HK-2 (cell line): ENCODE data around the gene NDUFS8.

Source experiments
- DNase-seq: peaks from one replicate; pipeline ENCODE4 v3.0.0-alpha.2; 2018; ENCODE audit not compliant: unreplicated experiment

The NDUFS8 gene

DNA sequence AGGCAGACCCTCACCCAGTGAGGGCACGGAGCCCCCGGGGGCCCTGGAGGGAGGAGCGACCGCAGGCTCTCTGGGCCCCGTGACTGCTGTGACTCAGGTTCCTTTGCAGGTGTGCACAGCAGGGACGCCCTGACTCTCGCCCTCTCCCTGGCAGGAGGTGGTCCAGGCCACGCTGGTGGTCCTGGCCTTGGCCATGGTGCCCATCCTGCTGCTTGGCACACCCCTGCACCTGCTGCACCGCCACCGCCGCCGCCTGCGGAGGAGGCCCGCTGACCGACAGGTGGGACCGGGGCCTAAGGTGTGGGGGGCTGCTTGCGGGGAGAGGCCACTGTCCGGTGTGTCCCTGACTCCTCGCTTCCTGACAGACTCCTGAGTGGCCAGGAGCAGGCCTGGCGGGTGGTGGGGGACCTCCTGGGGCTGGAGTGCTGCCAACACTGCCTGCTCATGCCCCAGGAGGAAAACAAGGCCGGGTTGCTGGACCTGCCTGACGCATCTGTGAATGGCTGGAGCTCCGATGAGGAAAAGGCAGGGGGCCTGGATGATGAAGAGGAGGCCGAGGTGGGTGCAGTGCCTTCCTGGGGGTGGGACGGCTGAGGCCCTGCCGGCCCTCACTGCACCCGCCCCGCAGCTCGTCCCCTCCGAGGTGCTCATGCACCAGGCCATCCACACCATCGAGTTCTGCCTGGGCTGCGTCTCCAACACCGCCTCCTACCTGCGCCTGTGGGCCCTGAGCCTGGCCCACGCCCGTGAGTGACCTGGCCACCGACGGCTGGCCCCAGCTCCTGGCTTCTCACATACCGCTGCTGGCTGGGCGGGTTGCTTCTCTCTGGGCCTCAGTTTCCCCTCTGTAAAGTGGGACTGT, 19.3 kb downstream of the NDUFS8 start:
- no peak for DNase-seq

DNA sequence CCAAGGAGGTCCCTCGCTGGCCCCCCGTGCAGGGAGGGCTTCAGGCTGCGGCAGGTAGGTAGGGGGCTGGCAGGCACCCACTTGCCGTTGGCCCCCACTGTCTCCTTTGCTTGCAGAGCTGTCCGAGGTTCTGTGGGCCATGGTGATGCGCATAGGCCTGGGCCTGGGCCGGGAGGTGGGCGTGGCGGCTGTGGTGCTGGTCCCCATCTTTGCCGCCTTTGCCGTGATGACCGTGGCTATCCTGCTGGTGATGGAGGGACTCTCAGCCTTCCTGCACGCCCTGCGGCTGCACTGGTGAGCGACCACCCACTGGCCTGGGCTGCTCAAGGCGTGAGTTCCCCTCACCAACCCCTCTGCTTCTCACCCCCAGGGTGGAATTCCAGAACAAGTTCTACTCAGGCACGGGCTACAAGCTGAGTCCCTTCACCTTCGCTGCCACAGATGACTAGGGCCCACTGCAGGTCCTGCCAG, 19.9 kb downstream of the NDUFS8 start:
- no peak for DNase-seq

- no peak for DNase-seq
Measured at GRCh38 chr11:68051191-68052136, 21.0 kb downstream of the NDUFS8 start.

DNA sequence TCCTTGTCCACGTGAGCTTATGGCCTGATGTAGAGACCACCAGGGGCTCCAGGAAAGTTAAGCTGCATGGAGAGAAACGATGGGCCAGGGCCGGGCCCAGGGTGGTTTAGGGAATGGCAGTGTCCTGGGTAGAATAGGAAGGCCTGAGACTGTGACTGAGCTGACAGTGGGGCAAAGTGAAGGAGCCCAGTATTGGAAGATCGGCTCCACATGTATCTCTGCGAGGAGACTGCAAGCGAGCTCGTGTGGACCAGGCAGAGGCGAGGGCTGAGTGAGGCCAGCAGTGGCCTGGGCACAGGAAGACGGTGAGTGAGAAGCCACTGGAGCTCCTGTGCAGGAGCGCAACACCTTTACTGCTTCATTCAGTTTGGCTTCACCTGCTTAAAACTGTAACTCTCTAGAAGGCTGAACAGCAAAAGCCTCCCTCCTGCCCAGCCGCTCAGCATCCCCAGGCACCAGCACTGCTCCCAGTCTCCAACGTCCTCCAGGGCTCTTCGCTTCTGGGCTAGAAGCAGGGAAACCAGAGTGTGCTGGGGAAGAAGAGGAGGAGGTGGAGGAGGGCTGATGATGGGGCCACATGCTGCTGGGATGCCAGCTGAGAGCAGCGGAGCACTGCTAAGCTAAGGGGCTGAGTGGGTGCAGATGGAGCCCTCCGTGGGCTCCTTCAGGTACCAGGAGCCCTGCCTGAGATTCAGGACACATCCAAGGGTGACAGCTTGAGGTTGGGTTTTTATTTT, 21.8 kb downstream of the NDUFS8 start:
- DNase-seq, result no peak

DNA sequence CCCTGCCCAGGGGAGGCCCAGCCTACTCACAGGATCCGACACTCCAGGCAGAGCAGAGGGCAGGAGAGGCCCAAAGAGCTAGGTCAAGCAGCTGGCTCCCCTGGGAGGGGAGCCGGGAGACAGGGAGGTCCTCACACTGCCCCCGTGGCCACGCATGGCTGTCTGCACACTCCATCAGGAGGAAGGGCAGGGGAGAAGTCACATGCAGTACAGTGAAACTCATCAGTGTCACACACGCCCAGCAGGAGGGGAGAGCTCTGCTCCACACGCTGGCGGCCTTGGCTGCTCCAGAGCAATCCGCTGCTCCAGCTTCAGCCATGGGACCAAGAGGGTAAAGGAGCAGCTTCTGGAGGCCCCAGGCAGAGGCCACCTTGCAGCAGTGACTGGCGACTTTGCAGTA, 22.6 kb downstream of the NDUFS8 start:
- no peak for DNase-seq

DNA sequence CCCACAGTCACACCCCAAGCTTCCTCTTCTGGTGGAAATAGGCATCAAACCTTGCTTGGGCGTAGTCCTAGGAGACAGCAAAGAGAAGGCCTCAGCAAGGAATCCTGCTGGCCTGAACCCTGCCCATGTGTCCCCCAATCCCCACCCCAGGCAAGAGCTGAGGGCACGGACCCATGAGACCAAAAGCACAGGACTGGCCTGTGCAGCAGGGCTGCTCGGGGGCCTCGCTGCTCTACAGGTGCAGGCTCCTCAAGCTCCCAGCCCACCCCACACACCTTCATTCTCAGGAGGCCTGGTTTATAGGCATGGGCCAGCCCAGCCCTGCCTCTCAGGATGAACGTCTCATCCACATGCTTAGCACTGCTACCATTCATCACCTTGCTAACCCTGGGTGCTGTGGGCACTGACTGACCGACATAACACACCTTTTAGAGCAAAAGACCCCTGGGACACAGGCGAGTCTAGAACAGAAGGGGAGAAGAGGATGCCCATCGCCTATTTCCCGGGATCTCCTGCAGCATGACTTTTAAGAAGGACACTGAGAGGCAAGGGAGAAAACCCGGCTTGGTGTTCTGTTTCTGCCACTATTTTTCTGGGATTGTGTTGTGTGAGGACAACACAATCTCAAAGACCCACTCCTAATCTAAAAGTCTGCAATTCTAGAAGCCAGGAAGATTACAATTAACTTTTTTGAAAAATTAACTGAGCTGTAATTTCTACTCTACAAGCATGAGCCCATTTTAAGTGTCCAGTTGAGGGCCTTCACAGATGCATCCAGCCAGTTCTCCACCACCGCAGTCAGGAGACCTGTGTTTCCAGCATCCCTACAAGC, 23.7 kb downstream of the NDUFS8 start:
- DNase-seq, result no peak

DNA sequence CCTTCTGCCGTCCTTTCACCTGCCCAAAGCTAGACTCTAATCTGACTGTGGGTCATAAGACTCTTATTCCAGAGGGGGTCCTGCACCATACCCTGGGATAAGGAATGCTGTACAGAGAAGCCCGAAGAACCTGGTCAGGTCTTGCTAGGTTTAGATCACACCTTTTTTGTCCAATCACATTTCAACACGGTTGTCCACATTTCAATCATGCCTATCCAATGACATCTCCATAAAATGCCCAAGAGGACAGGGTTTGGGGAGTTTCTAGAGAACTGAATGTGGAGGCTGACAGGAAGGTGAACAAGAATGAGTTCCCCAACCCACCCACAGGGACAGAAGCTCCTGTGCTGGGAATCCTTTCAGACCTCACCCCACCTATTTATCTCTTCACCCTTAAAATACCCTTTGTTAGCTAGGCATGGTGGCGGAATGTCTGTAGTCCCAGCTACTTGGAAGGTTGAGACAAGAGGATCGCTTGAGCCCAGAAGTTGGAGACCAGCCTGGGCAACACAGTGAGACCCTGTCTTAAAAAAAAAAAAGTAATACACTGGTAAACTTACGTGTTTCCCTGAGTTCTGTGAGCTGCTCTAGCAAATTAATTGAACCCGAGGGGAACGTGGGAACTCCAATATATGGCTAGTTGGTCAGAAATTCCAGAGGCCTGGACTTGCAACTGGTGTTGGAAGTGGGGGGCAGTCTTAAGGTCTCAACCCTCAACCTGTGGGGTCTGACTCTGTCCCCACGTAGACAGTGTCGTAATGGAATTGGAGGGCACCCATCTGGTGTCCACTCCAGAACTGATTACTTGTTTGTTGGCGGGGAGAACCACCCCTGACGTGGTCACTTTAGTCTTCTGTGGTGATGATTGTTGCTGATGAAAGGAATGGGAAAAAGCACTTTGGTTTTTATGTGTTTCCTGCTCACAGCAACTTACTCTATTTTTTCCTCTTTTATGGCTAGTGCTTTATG, 26.1 kb downstream of the NDUFS8 start:
- no peak for DNase-seq

- no peak for DNase-seq
Measured at GRCh38 chr11:68057807-68058206, 27.3 kb downstream of the NDUFS8 start.

- DNase-seq, result no peak
Measured at GRCh38 chr11:68061508-68061907, 31.0 kb downstream of the NDUFS8 start.

DNA sequence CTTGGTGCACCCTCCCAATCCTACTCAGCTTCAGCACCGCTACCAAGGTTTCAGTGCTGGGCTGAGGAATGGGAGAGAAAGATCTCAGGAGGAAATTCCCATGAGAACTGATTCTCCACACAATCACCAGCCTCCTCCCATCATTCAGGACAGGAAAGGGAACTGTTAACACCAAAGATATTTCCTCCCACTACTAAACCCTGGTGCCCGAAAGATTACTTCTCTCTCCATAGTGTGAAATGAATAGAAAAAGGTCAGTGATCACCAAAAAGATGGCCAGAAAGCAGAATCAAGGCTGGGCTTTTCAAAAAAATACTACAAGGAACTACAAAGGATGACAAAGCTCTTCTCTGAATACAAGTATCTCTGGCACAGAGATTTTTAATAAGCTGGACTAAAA, 34.4 kb downstream of the NDUFS8 start:
- no peak for DNase-seq

- no peak for DNase-seq
Measured at GRCh38 chr11:68065841-68066240, 35.4 kb downstream of the NDUFS8 start.

DNA sequence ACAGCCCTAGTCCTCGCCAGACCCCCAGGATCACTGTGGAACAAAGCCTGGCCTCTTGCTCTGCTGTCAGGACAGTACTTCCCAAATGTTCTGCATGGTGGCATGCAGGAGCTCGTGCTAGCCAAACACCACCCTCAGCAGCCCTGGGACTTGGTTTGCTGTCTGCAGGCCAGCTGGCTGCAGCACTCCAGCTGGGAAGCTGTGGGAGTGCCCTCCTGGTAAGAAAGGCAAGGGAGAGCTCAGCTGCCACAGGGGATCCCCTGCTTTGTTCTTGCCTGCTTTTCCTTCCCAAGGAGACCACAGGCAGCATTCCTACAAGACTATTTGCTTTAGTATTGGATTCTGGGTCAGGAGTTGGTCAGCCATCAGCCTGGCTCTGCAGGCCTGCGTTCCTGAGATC, 36.3 kb downstream of the NDUFS8 start:
- no peak for DNase-seq

GRCh38 chr11:68067991-68068390, 37.5 kb downstream of the NDUFS8 start:
- DNase-seq, result no peak

GRCh38 chr11:68071281-68072048, 41.0 kb downstream of the NDUFS8 start:
- DNase-seq, result no peak

- DNase-seq, result no peak
Measured at GRCh38 chr11:68074584-68075352, 44.3 kb downstream of the NDUFS8 start.

DNA sequence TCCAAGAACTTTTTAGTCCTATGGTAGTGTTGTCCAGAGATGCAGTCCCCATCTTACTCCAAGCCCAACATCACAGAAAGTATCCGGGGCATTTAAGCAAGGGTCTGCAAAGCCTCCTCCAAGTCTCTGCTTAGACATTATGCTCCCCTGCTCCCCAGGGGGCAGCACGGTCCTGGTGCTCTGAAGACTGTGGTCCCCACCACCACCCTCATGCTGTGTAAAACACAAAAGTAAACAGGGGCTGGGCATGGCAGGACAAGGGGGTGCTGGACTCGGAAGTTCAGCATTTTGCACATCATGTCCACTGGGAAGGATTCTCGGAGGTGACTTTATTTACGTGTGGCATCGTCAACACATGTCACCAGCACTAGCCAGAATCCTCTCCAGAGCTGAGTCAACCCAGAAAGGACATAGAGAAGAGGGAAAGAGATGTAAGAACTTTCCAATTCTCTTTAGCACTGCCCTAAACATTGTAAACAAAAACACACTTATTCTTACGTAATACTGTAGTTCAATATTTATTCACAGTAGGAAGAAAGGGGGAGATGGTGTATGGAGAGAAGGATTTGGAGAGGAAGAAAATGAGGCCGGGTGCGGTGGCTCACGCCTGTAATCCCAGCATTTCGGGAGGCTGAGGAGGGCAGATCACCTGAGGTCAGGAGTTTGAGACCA, 46.0 kb downstream of the NDUFS8 start:
- no peak for DNase-seq
